ENCODE results near the gene LRRC41. TPM values are rescaled to one million over a fixed set of nuclear protein-coding genes. Genes with fewer than 3 reads are reported as not detected.
"Not testable (repeated sequence)": the region's sequence is repeated elsewhere in the genome, so short reads cannot be mapped to it uniquely, and the experiment has no call there.

Gene LRRC41
- total RNA-seq, 2 experiments from 2014 or later, result 36.8 to 48.8 TPM

DNA sequence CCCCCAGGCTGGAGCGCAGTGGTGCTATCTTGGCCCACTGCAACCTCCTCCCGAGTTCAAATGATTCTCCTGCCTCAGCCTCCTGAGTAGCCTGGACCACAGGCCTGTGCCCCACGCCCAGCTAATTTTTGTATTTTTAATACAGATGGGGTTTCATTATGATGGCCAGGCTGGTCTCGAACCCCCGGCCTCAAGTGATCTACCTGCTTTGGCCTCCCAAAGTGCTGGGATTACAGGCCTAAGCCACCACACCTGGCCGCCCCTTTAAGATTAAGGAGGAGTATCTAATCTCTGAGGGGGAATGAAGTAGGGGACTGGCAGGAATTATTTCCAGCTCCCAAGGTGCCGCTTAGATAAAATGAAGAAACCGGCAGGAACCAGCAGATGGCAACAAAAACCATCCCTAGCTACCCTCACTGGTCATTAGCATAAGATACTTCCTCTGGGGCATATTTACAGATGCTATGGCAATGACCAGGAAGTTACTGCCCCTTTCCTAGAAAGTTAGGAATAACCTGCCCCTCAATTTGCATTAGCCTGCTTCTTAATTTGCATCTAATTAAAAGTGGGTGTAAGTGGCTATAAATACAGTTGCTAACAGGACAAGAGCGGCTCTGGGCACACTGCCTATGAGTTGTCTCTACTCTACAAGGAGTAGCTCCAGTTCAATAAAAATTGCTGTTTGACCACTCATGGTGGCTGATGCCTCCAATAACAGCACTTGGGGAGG, 30.0 kb upstream of the LRRC41 start:
- peak overlapping the region; percentile 89 for H2AFZ ChIP-seq (ENCODE audit: low read length)
- BruUV-seq (replicated peaks), result no TSS peak
- no peaks in the 10 kb centered on the region for H4K20me1 ChIP-seq (ENCODE audit: insufficient read depth, low read length)
- POLR2A ChIA-PET, result interaction anchor here (0.6 to 2.2 kb wide), 15 partner anchors 8 to 1105 kb away, joined by 3 to 10 read pairs (median 3); partner anchors contain the start of genes PIK3R3 and RAD54L
- peak overlapping the region; percentile 79 for H3K27ac ChIP-seq (ENCODE audit: low read depth, low read length, poor library complexity, severe bottlenecking)
- peaks cover 39% of the 10 kb centered on the region for H3K4me1 ChIP-seq (ENCODE audit: insufficient read depth, low read length, poor library complexity, severe bottlenecking)
- TF ChIP-seq, protein P1, sequence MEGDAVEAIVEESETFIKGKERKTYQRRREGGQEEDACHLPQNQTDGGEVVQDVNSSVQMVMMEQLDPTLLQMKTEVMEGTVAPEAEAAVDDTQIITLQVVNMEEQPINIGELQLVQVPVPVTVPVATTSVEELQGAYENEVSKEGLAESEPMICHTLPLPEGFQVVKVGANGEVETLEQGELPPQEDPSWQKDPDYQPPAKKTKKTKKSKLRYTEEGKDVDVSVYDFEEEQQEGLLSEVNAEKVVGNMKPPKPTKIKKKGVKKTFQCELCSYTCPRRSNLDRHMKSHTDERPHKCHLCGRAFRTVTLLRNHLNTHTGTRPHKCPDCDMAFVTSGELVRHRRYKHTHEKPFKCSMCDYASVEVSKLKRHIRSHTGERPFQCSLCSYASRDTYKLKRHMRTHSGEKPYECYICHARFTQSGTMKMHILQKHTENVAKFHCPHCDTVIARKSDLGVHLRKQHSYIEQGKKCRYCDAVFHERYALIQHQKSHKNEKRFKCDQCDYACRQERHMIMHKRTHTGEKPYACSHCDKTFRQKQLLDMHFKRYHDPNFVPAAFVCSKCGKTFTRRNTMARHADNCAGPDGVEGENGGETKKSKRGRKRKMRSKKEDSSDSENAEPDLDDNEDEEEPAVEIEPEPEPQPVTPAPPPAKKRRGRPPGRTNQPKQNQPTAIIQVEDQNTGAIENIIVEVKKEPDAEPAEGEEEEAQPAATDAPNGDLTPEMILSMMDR (conservative IDR thresholded peaks at IDR 0.05; ENCODE audit: low read length), result peak; percentile 85
- TF ChIP-seq EZH2phosphoT487 (IDR thresholded peaks at IDR 0.05; ENCODE audit: borderline replicate concordance, low read depth, low read length), result no peak
- intact Hi-C loops (cut with micrococcal nuclease; ENCODE audit: unreplicated experiment), result loop anchor here (1.0 to 5.0 kb wide), 4 partner anchors 15 to 195 kb away; partner anchors contain the start of genes LRRC41, RAD54L and UQCRH
- no peaks in the 10 kb centered on the region for H3K9me2 ChIP-seq (ENCODE audit: insufficient read depth, low read length)
- CTCF ChIA-PET (ENCODE audit: unreplicated experiment), result interaction anchor here (0.6 to 2.3 kb wide), 2 partner anchors 30 to 407 kb away, joined by 3 to 10 read pairs; partner anchors contain the start of genes LRRC41 and UQCRH
- H3K9me3 ChIP-seq (ENCODE audit: low read length), result no peaks in the 10 kb centered on the region
- DNase-seq (ENCODE audit: low spot score), result peak; percentile 88
- H3K36me3 ChIP-seq (ENCODE audit: insufficient read depth, low read length), result no peaks in the 10 kb centered on the region
- no peaks in the 10 kb centered on the region for H3K79me2 ChIP-seq (ENCODE audit: insufficient read depth, low read depth, low read length)
- H3K4me3 ChIP-seq (ENCODE audit: low read depth, low read length, poor library complexity, severe bottlenecking), result peak overlapping the region; percentile 51
- peak overlapping the region; percentile 60 for H3K4me2 ChIP-seq (ENCODE audit: low read length)

DNA sequence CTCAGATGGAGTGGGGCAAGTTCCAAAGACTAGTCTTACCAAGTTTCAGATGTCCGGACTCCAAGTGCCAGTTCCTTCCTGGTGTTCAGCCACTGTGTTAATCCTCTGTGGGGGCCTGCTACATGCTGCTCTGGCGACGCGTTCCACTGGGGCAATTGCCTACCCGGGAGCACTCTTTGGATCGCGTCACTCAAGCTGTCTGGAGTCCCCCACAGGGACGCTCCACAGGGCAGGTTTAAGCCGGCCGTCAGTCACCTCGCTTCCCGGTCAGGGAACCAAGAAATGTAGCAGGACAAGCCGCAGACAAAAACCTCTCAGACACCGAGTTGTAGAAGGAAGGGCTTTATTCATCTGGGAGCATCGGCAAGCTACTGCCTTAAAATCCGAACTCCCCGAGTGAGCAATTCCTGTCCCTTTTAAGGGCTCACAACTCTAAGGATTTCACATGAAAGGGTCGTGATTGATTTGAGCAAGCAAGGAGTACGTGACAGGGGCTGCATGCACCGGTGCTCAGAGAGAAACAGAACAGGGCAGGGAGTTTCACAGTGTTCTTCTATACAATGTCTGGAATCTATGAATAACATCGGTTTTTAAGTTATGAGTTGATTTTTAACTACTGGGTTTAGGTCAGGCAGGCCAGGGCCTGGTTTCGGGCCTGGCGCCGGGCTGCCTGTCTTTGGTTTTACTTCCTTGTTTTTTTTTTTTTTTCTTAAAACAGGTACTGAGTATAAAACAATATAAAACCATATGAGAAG, 28.5 kb upstream of the LRRC41 start:
- H4K20me1 ChIP-seq (ENCODE audit: insufficient read depth, low read length); H3K36me3 ChIP-seq (ENCODE audit: insufficient read depth, low read length); H3K79me2 ChIP-seq (ENCODE audit: insufficient read depth, low read depth, low read length); H3K9me3 ChIP-seq (ENCODE audit: low read length); H3K9me2 ChIP-seq (ENCODE audit: insufficient read depth, low read length): not testable (repeated sequence)
- Histone ChIP-seq H3K4me1 (ENCODE audit: insufficient read depth, low read length, poor library complexity, severe bottlenecking) (peaks cover 44% of the 10 kb centered on the region), H3K4me2 (ENCODE audit: low read length) (peak overlapping the region; percentile 60), H3K4me3 (ENCODE audit: low read depth, low read length, poor library complexity, severe bottlenecking) (peak overlapping the region; percentile 51), H3K27ac (ENCODE audit: low read depth, low read length, poor library complexity, severe bottlenecking) (peak overlapping the region; percentile 79), H2AFZ (ENCODE audit: low read length) (peak overlapping the region; percentile 89)
- BruUV-seq (replicated peaks), result TSS peak; percentile 76
- ChIA-PET CTCF (ENCODE audit: unreplicated experiment) (interaction anchor here (2.3 kb wide), 1 partner anchor 28 kb away, joined by 10 read pairs; the partner anchor contains the start of genes LRRC41 and UQCRH), POLR2A (interaction anchor here (0.6 to 1.6 kb wide), 3 partner anchors 8 to 29 kb away, joined by 3 to 6 read pairs (median 3); partner anchors contain the start of gene NSUN4)
- intact Hi-C loops (cut with micrococcal nuclease; ENCODE audit: unreplicated experiment), result loop anchor here (2.0 to 5.0 kb wide), 2 partner anchors 29 to 85 kb away; partner anchors contain the start of genes LRRC41, RAD54L and UQCRH
- DNase-seq (ENCODE audit: low spot score), result peak; percentile 48

DNA sequence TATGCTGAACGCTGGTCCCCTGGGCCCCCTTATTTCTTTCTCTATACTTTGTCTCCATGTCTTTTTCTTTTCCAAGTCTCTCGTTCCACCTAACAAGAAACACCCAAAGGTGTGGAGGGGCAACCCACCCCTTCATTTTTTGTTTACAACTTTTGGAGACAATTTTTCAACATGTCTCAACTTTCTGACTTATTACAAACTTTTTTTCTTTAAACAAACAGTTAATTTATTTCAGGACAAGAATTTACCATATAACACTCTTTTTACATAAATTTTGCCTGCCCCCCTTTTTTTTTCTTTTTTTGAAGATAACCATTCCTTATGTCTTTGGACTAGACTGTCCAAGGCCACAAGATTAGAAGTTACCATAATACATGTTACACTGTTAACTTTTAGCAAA, 27.0 kb upstream of the LRRC41 start:
- H3K79me2 ChIP-seq (ENCODE audit: insufficient read depth, low read depth, low read length); H3K36me3 ChIP-seq (ENCODE audit: insufficient read depth, low read length); H3K9me3 ChIP-seq (ENCODE audit: low read length); H3K27ac ChIP-seq (ENCODE audit: low read depth, low read length, poor library complexity, severe bottlenecking); DNase-seq (ENCODE audit: low spot score); BruUV-seq (replicated peaks); CTCF ChIA-PET (ENCODE audit: unreplicated experiment); H3K4me3 ChIP-seq (ENCODE audit: low read depth, low read length, poor library complexity, severe bottlenecking); H2AFZ ChIP-seq (ENCODE audit: low read length); H4K20me1 ChIP-seq (ENCODE audit: insufficient read depth, low read length); H3K9me2 ChIP-seq (ENCODE audit: insufficient read depth, low read length): not testable (repeated sequence)
- intact Hi-C loops (cut with micrococcal nuclease; ENCODE audit: unreplicated experiment), result loop anchor here (5.0 kb wide), 1 partner anchor 83 kb away; the partner anchor contains the start of gene RAD54L
- peaks cover 60% of the 10 kb centered on the region for H3K4me1 ChIP-seq (ENCODE audit: insufficient read depth, low read length, poor library complexity, severe bottlenecking)
- POLR2A ChIA-PET, result interaction anchor here (1.6 kb wide), 1 partner anchor 10 kb away, joined by 3 read pairs; the partner anchor contains the start of gene NSUN4
- peak overlapping the region; percentile 0; the same call in 1 of the 2 replicates for H3K4me2 ChIP-seq (ENCODE audit: low read length)

DNA sequence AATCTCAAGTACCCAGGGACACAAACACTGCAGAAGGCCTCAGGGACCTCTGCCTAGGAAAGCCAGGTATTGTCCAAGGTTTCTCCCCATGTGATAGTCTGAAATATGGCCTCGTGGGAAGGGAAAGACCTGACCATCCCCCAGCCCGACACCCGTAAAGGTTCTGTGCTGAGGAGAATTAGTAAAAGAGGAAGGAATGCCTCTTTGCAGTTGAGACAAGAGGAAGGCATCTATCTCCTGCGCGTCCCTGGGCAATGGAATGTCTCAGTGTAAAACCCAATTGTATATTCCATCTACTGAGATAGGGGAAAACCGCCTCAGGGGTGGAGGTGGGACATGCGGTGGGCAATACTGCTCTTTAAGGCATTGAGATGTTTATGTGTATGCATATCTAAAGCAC, 26.4 kb upstream of the LRRC41 start:
- DNase-seq (ENCODE audit: low spot score); H3K4me3 ChIP-seq (ENCODE audit: low read depth, low read length, poor library complexity, severe bottlenecking); BruUV-seq (replicated peaks); H3K36me3 ChIP-seq (ENCODE audit: insufficient read depth, low read length); H3K79me2 ChIP-seq (ENCODE audit: insufficient read depth, low read depth, low read length); H2AFZ ChIP-seq (ENCODE audit: low read length); H3K9me3 ChIP-seq (ENCODE audit: low read length); H3K27ac ChIP-seq (ENCODE audit: low read depth, low read length, poor library complexity, severe bottlenecking); H3K9me2 ChIP-seq (ENCODE audit: insufficient read depth, low read length); H4K20me1 ChIP-seq (ENCODE audit: insufficient read depth, low read length): not testable (repeated sequence)
- 0 out of 2 replicates have a peak overlapping the region, but pooled peaks have one; percentile 0 for H3K4me2 ChIP-seq (ENCODE audit: low read length)
- H3K4me1 ChIP-seq (ENCODE audit: insufficient read depth, low read length, poor library complexity, severe bottlenecking), result peaks cover 65% of the 10 kb centered on the region
- intact Hi-C loops (cut with micrococcal nuclease; ENCODE audit: unreplicated experiment), result loop anchor here (5.0 kb wide), 1 partner anchor 83 kb away; the partner anchor contains the start of gene RAD54L
- ChIA-PET POLR2A (interaction anchor here (1.7 kb wide), 1 partner anchor 10 kb away, joined by 8 read pairs; no protein-coding TSS in a partner anchor), CTCF (ENCODE audit: unreplicated experiment) (interaction anchor here (1.5 kb wide), 1 partner anchor 27 kb away, joined by 5 read pairs; the partner anchor contains the start of genes LRRC41 and UQCRH)

DNA sequence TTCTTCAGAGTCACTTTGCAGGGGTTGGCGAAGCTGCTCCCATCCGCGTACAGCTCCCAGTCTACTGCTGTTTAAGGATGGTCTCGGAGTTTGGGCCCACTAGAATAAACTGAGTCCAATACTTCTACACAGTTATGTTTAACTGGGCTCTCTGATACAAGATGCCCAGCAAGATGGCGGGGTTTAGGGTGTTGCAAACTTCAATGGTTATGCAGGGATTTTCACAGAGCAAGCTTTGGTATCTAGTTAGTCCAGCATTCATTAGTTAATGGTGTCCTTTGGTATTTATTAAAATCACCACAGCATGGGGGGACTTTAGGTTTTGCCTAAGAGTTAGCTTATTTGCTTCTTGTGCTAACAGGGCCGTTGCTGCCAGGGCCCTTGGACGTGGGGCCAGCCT, 24.8 kb upstream of the LRRC41 start:
- H3K36me3 ChIP-seq (ENCODE audit: insufficient read depth, low read length); H3K4me3 ChIP-seq (ENCODE audit: low read depth, low read length, poor library complexity, severe bottlenecking); H3K9me3 ChIP-seq (ENCODE audit: low read length); H3K79me2 ChIP-seq (ENCODE audit: insufficient read depth, low read depth, low read length); H4K20me1 ChIP-seq (ENCODE audit: insufficient read depth, low read length); H3K4me2 ChIP-seq (ENCODE audit: low read length); H3K9me2 ChIP-seq (ENCODE audit: insufficient read depth, low read length); intact Hi-C loops (cut with micrococcal nuclease; ENCODE audit: unreplicated experiment); H2AFZ ChIP-seq (ENCODE audit: low read length); H3K27ac ChIP-seq (ENCODE audit: low read depth, low read length, poor library complexity, severe bottlenecking); DNase-seq (ENCODE audit: low spot score); BruUV-seq (replicated peaks): not testable (repeated sequence)
- CTCF ChIA-PET (ENCODE audit: unreplicated experiment), result interaction anchor here (1.0 kb wide), 1 partner anchor 13 kb away, joined by 3 read pairs; no protein-coding TSS in a partner anchor
- H3K4me1 ChIP-seq (ENCODE audit: insufficient read depth, low read length, poor library complexity, severe bottlenecking), result peaks cover 53% of the 10 kb centered on the region
- POLR2A ChIA-PET, result interaction anchor here (0.7 to 2.7 kb wide), 4 partner anchors 12 to 276 kb away, joined by 3 to 34 read pairs (median 8); partner anchors contain the start of genes LRRC41, MKNK1 and UQCRH

Measured in OCI-LY7 (cell line).